Hematopoietic multipotent progenitor cell treated with erythropoietin and hydrocortisone succinate and interleukin-3 and kit ligand, for 8 days (in vitro differentiated cells): ENCODE results near the gene KCNMA1.

Experiments used
- DNase-seq: peaks from one replicate; pipeline ENCODE4 v3.0.0-alpha.2; 2015

The KCNMA1 gene

GRCh38 chr10:77631241-77631640 is 6.4 kb downstream of the KCNMA1 start:
- no peak for DNase-seq

GRCh38 chr10:77630507-77630848 is 7.1 kb downstream of the KCNMA1 start:
- no peak for DNase-seq

- DNase-seq: no peak
Observed at GRCh38 chr10:77629775-77630506, 7.7 kb downstream of the KCNMA1 start.

- DNase-seq: no peak
Observed at GRCh38 chr10:77628906-77629730, 8.5 kb downstream of the KCNMA1 start.

GRCh38 chr10:77626266-77626935 is 11.2 kb downstream of the KCNMA1 start:
- DNase-seq: no peak

- DNase-seq: no peak
Observed at GRCh38 chr10:77625379-77625778, 12.2 kb downstream of the KCNMA1 start.

GRCh38 chr10:77622889-77623291 is 14.7 kb downstream of the KCNMA1 start:
- no peak for DNase-seq

GRCh38 chr10:77620731-77621130 is 16.9 kb downstream of the KCNMA1 start:
- no peak for DNase-seq

- no peak for DNase-seq
Observed at GRCh38 chr10:77619964-77620703, 17.5 kb downstream of the KCNMA1 start.

- DNase-seq: no peak
Observed at GRCh38 chr10:77618117-77618516, 19.5 kb downstream of the KCNMA1 start.

- no peak for DNase-seq
Observed at GRCh38 chr10:77616766-77617165, 20.8 kb downstream of the KCNMA1 start.

GRCh38 chr10:77614778-77615625 is 22.6 kb downstream of the KCNMA1 start:
- DNase-seq: no peak

- DNase-seq: no peak
Observed at GRCh38 chr10:77613476-77614130, 24.0 kb downstream of the KCNMA1 start.

- no peak for DNase-seq
Observed at GRCh38 chr10:77611670-77612069, 25.9 kb downstream of the KCNMA1 start.

GRCh38 chr10:77611221-77611620 is 26.4 kb downstream of the KCNMA1 start:
- DNase-seq: no peak

GRCh38 chr10:77609781-77610272 is 27.8 kb downstream of the KCNMA1 start:
- DNase-seq: no peak

GRCh38 chr10:77608281-77608680 is 29.3 kb downstream of the KCNMA1 start:
- DNase-seq: no peak

GRCh38 chr10:77606751-77607150 is 30.9 kb downstream of the KCNMA1 start:
- DNase-seq: no peak

GRCh38 chr10:77605466-77605865 is 32.1 kb downstream of the KCNMA1 start:
- no peak for DNase-seq

- no peak for DNase-seq
Observed at GRCh38 chr10:77604941-77605351, 32.7 kb downstream of the KCNMA1 start.

GRCh38 chr10:77604063-77604462 is 33.5 kb downstream of the KCNMA1 start:
- no peak for DNase-seq
